ENCODE results near the gene CAMTA1. TPM values are rescaled to one million over a fixed set of nuclear protein-coding genes. Genes with fewer than 3 reads are reported as not detected.

The CAMTA1 gene
- total and polyA plus RNA-seq, 12 donors = 123 to 265 (median 142) TPM

- intact Hi-C loops (cut with DNase I) = no loop called here
- no peak overlapping the region for H3K4me3 ChIP-seq
- no peak overlapping the region for H3K27ac ChIP-seq
- H3K36me3 ChIP-seq = no peaks in the 10 kb centered on the region
- H3K9me3 ChIP-seq = no peaks in the 10 kb centered on the region
- TF ChIP-seq CTCF (IDR thresholded peaks at IDR 0.05) = no peak
- no peak for ATAC-seq
- peaks cover 0 to 40% (median 0%) of the 10 kb centered on the region in 7 donors for H3K27me3 ChIP-seq
- no peak for DNase-seq
- 90% methylated on average over 3 of the region's 3 CpGs for WGBS, 2 donors
- peaks cover 0 to 16% (median 3%) of the 10 kb centered on the region in 9 donors for H3K4me1 ChIP-seq
Observed at GRCh38 chr1:6937048-6937447, 151.8 kb downstream of the CAMTA1 start.

GRCh38 chr1:6939363-6939762 lies 154.1 kb downstream of the CAMTA1 start:
- Histone ChIP-seq H3K36me3 (no peaks in the 10 kb centered on the region), H3K27me3 (peaks cover 0 to 22% (median 0%) of the 10 kb centered on the region in 7 donors), H3K4me1 (peaks cover 0 to 16% (median 3%) of the 10 kb centered on the region in 9 donors), H3K9me3 (no peaks in the 10 kb centered on the region), H3K27ac (no peak overlapping the region), H3K4me3 (no peak overlapping the region)
- ATAC-seq (no peak), DNase-seq (no peak)
- no peak for TF ChIP-seq CTCF (IDR thresholded peaks at IDR 0.05)
- intact Hi-C loops (cut with DNase I) = no loop called here
- WGBS, 2 donors = 94 to 98% methylated on average over 5 of the region's 5 CpGs

GRCh38 chr1:6941786-6942185 lies 156.5 kb downstream of the CAMTA1 start:
- H3K9me3 ChIP-seq = no peaks in the 10 kb centered on the region
- H3K4me3 ChIP-seq = no peak overlapping the region
- intact Hi-C loops (cut with DNase I) = loop anchor here in 1 of 10 donors (10.0 kb wide), 1 partner anchor 63 kb away; no protein-coding TSS in a partner anchor
- ATAC-seq = no peak
- no peak overlapping the region for H3K27ac ChIP-seq
- WGBS, 2 donors = 88 to 94% methylated on average over 5 of the region's 5 CpGs
- no peaks in the 10 kb centered on the region for H3K36me3 ChIP-seq
- H3K27me3 ChIP-seq = peaks cover 0 to 5% (median 0%) of the 10 kb centered on the region in 7 donors
- H3K4me1 ChIP-seq = no peaks in the 10 kb centered on the region
- DNase-seq = no peak
- no peak for TF ChIP-seq CTCF (IDR thresholded peaks at IDR 0.05)

- Histone ChIP-seq H3K4me1 (no peaks in the 10 kb centered on the region), H3K4me3 (no peak overlapping the region), H3K27me3 (peaks cover 0 to 5% (median 0%) of the 10 kb centered on the region in 7 donors), H3K27ac (no peak overlapping the region), H3K36me3 (no peaks in the 10 kb centered on the region), H3K9me3 (no peaks in the 10 kb centered on the region)
- intact Hi-C loops (cut with DNase I) = loop anchor here in 1 of 10 donors (10.0 kb wide), 1 partner anchor 62 kb away; no protein-coding TSS in a partner anchor
- no peak for TF ChIP-seq CTCF (IDR thresholded peaks at IDR 0.05)
- ATAC-seq (no peak), DNase-seq (no peak)
- WGBS, 2 donors = 78 to 79% methylated on average over 9 of the region's 9 CpGs
Observed at GRCh38 chr1:6942990-6943389, 157.7 kb downstream of the CAMTA1 start.
